DMS114 treated with DMSO at 0.1 percent for 48 hours (cell line): Measurements from ENCODE around the gene NMRK2.
"Not testable (repeated sequence)": the region's sequence is repeated elsewhere in the genome, so short reads cannot be mapped to it uniquely, and the experiment has no call there.

ENCODE experiments used
- DNase-seq: peaks from one replicate; lab custom pipeline; 2025; ENCODE audit not compliant: unreplicated experiment; lab: John Stamatoyannopoulos, UW

The NMRK2 gene, protein sequence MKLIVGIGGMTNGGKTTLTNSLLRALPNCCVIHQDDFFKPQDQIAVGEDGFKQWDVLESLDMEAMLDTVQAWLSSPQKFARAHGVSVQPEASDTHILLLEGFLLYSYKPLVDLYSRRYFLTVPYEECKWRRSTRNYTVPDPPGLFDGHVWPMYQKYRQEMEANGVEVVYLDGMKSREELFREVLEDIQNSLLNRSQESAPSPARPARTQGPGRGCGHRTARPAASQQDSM

DNA sequence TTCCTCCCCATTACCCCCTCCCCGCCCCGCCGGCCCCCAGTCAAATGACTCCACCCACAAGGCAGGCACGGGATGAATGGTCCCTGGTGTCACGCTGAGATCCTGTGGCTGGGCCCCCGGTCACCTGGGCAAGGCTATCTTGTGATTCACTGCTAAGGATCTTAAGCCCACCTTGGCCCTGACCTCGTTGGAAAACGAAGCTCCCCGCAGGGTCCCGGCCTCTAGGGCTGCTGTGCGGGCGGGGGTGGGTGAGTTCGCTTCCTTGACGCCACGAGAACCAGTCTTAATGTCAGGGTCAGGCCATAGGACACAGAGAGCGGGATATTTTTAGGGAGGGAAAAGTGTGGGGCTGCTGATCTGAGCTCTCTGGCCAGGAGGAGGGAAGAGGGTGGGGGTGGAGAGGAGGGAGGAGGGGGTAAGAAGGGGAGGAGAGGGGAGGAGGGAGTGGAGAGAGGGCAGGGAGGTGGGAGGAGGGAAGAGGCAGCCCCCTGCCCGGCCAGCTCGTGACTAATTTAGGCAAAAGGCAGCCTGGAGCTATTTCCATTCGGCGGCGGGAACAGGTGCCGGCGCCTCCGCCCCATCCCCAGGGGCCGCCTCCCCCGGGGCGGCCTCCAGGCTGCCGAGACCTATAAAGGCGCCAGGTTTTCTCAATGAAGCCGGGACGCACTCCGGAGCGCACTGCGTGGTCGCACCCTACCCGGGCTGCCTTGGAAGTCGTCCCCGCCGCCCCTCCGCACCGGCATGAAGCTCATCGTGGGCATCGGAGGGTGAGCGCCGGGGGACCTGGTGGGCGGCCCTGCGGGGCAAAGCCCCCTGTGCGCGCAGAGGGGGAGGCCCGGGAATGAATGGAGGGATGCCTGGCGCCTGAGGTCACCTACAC, at the start of gene NMRK2:
Gene NMRK2, plus strand, starts transcription at position 139 of the 880 bp plus-strand sequence. Its CDS starts 603 bp downstream, at position 742.
- no peak for DNase-seq

DNA sequence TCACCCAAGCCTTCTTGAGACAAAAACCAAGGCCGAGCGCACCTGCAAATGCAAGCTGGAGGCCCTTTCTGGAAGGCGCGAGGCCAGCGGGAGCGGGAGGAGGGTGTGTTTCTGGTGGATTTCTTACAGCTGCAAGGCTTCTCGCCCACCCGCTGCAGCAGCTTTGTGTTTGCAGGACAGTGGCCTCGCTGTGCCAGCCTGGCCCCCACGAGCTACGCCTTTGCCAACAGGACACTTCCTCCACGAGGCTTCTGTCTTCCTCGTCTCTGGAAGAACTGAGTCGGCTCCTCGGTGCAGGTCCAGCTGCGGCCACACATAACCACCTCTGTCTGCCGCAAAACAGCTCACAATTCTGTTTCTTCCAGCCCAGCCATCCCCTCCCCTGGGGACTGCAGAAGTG, 42.3 kb upstream of the NMRK2 start:
- no peak for DNase-seq

DNA sequence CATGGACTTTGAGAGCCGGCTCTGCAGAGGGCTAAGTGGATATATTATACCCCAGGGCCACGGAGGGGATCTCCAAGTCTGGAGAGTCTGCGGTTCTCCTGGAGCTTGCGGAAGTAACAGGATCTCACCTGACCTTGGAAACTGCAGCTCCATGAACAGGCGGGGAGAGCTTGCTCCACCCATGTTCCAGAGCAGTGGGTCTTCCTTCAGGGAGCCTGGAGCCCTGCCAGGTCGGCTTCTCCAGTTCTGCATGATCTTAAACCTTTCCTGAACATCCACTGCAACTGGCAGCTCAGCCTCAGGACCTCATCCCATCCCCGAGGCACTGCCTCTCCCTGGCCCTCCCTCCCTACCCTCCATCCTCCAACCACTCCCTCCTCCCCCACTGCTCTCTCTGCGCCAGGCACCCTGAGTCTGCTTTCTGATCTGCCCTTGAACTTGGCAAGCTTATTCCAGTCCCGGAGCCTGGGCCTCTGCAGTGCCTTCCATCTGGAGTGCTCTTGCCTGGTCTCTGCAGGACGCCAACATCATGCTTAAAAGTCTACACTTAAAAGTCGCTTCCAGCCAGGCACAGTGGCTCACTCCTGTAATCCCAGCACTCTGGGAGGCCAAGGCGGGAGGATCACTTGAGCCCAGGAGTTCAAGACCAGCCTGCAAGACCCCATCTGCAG, 39.2 kb upstream of the NMRK2 start:
- no peak for DNase-seq

DNA sequence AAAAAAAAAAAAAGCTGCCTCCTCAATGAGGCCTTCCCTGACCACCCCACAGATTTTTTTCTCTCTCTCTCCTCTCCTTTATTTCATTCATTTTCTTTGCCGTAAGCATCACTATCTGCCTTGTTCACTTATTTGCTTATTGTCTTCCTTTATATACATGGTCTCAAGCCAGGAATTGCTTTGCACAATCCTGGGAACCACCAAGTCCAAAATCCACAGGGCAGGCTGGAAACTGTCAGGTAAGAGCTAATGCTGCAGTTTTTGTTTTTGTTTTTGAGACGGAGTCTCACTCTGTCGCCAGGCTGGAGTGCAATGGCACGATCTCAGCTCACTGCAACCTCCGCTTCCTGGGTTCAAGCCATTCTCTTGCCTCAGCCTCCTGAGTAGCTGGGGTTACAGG, 37.9 kb upstream of the NMRK2 start:
- not testable (repeated sequence) for DNase-seq

DNA sequence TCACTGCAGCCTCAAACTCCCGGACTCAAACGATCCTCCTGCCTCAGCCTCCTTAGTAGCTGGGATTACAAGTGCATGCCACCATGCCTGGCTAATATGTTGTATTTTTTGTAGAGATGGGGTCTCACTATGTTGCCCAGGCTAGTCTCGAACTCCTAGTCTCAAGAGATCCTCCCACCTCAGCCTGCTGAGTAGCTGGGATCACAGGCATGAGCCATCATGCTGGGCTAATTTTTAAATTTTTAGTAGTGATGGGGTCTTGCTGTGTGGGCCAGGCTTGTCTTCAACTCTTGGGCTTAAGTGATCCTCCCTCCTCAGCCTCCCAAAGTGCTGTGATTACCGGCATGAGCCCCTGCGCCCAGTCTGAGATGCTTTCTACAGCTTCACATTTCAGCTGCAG, 37.1 kb upstream of the NMRK2 start:
- DNase-seq = no peak

DNA sequence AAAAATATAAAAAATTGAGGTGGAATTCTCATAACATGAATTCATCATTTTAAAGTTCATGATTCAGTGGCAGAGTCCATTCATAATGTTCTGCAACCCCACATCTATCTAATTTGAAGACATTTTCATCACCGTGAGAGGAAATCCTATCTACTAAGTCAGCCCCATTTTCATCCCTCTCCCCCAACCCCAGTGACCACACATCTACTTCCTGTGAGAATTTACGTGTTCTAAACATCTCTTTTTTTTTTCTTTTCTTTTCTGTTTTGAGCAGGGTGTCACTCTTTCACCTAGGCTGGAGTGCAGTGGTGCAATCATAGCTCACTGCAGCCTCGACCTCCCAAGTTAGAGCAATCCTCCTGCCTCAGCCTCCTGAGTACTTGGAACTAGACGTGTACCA, 34.9 kb upstream of the NMRK2 start:
- DNase-seq = no peak

DNA sequence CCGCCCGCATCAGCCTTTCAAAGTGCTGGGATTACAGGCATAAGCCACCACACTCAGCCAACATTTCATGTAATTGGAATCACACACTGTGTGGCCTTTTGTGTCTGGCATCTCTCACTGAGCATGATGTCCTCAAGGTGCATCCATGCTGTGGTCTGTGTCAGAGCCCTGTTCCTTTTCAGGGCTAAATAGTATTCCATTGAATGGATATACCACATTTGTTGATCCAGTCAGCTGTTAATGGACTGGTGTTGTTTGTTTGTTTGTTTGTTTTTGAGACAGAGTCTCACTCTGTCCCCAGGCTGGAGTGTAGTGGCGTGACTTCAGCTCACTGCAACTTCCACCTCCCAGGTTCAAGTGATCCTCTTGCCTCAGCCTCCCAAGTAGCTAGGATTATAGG, 34.4 kb upstream of the NMRK2 start:
- no peak for DNase-seq

DNA sequence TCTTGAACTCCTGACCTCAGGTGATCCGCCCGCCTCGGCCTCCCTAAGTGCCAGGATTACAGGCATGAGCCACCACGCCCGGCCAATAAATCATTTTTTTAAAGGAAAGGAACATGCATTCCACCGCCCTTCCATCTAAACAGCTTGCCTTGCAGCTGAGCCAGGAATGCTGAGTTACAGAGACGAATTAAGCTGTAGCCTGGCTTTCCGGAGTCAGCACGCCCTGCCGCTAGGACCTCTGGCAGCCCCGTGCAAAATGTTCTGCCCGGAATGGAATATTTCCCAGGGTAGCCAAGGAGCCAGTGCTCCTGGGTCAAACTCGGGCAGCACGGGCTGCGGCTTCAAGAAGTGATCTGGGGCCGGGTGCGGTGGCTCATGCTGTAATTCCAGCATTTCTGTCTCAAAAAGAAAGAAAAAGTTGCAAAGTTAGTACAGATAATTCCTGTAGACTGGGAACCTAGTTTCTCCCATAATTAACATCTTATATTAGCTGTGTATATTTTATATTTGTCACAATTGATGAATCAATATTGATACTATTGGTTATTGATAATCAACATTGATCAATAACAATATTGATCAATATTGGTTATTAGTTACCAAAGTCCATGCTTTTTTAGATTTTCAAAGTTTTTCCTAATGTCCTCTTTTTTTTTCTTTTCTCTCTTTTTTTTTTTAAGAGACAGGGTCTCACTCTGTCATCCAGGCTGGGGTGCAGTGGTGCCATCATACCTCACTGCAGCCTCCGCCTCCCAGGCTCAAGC, 33.2 kb upstream of the NMRK2 start:
- DNase-seq = no peak

DNA sequence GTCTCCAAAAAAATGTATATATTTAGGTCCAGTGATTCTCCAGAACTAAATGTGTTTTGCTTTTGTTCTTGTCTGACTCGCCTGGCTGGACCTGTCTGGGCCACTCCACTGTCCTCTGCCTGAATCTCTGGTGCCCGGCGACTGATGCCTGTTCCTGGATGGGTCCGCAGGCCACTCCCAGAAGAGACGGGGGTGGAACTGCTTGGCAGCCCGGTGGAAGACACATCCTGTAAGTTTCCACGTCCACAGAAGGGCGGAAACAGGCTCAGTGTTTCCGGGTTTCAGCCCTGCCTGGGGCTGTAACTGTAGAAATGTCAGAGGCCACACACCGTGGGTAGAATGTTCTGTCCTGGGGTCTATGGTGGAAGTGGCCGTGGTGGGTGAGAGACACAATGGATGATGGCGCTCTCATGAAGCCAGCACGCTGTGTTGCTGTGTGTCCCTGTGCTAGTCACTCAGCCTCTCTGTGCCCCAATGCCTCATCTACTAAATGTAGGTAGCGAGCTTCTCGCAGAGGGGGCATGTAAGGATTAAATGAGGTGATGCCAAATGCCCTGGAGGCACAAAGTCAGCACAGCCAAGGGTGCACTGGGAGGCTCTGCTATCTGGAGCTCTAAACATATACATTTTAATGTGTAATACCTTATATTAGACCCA, 30.4 kb upstream of the NMRK2 start:
- no peak for DNase-seq

DNA sequence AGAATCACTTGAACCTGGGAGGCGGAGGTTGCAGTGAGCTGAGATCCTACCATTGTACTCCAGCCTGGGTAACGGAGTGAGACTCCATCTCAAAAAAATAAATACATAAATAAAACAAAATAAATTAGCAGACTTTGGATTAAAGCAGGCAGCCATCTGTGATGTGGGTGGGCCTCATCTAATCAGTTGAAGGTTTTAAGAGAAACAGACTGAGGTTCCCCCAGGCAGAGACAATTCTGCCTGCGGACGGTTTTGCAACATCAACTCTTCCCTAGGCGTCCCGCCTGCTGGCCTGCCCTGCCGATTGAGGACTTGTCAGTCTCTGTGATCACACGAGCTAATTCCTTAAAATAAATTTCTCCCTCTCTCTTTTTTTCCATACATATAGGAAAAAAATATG, 28.6 kb upstream of the NMRK2 start:
- no peak for DNase-seq

DNA sequence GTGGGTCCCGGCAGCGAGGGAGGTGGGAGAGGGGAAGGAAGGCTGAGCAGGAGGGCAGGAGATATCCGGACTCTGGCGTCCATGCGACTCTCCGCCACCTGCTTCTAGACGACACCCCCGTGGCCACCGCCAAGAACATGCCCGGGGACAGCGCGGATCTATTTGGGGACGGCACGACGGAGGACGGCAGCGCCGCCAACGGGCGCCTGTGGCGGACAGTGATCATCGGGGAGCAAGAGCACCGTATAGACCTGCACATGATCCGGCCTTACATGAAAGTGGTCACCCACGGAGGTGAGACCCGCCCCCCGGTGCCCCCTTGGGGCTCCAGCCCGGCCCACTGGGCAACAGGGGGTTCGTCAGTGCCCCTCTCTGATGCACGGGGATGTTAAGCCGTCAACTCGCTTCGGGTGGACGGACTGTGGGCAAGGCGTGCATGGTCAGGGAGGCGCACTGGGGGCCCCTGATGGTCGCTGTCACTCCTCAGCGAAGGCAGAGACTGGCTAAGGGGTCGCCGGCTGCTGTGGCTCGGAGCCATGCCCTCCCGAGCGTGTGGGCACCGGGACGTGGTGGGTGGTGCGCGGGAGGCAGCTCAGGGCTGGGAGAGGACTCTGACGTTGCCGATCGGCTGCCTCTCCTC, 25.1 kb upstream of the NMRK2 start:
- no peak for DNase-seq

DNA sequence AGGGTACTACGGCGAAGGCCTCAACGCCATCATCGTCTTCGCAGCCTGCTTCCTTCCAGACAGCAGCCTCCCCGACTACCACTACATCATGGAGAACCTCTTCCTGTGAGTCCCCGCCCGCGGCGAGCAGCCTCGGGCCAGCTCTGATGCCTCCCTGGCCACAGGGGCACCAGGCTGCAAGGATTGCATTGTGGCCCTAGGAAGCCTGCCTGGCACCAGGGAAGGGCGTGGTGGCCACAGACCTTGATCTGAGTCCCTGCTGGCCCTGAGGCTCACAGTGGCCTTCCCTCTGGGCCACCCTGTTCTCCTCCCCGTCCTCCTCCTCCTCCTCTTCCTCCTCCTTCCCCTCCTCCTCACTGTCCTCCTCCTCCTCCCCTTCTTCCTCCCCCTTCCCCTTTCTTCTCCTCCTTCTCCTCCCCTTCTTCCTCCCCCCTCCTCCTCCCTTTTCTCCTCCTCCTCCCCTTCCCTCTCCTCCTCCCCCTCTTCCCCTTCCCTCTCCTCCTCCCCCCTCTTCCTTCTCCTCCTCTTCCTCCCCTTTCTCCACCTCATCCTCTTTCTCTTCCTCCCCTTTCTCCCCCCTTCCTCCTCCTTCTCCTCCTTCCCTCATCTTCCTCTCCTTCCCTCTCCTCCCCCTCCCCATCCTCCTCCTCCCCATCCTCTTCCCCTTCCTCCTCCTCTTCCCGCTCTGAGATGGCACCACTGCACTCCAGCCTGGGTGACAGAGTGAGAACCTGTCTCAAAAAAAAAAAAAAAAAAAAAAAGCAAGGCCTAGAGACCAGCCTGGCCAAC, 24.4 kb upstream of the NMRK2 start:
- DNase-seq = no peak

DNA sequence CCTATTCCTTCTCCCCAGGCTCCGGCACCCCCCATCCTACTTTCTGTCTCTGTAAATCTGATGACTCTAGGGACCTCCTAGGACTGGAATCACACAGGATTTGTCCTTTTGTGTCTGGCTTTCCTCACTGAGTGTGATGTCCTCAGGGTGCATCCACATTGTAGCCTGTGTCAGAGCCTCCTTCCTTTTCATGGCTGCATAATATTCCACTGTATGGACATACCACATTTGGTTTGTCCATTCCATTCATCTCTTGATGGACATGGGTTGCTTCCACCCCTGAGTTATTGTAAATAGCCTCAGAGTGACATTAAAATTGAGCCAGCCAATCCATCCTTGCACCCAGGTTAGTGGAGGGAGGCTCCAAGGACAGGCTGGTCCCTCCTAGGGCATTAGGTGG, 22.8 kb upstream of the NMRK2 start:
- no peak for DNase-seq

DNA sequence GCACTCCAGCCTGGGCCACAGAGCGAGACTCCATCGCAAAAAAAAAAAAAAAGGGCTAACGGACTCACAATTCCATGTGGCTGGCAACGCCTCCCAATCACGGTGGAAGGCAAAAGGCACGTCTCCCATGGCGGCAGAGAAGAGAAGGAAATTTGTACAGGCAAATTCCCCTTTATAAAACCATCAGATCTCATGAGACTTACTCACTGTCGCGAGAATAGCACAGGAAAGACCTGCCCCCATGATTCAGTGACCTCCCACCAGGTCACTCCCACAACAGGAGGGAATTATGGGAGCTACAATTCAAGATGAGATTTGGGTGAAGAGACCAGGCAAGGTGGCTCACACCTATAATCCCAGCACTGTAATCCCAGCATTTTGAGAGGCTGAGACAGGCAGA, 18.7 kb upstream of the NMRK2 start:
- no peak for DNase-seq

DNA sequence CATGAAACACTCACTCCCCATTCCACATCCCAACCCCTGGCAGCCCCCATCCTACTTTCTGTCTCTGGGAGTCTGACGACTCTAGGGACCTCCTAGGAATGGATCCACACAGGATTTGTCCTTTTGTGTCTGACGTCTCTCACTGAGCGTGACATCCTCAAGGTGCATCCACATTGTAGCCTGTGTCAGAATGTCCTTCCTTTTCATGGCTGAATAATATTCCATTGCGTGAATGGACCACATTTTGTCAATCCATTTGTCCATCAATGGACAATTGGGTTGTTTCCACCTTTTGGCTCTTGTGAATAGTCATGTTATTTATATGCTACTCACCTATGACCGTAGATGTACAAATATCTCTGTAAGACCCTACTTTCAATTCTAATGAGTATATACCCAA, 16.8 kb upstream of the NMRK2 start:
- DNase-seq = no peak

DNA sequence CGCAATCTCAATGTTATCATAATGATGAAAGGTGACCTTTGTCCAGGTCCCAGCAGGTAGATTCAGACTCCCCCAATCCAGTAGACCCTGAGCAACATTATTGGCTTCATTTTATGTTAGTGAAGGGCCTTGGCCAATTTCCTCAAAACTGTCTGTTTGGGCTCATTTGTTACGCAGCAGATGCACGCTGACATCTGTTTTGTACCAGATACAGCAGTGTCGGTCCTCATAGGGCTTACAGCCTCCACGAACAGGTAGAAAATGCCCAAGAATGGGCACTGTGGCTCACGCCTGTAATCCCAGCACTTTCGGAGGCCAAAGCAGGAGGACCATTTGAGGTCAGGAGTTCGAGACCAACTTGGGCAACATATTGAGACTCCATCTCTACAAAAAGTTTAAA, 13.1 kb upstream of the NMRK2 start:
- DNase-seq = no peak

DNA sequence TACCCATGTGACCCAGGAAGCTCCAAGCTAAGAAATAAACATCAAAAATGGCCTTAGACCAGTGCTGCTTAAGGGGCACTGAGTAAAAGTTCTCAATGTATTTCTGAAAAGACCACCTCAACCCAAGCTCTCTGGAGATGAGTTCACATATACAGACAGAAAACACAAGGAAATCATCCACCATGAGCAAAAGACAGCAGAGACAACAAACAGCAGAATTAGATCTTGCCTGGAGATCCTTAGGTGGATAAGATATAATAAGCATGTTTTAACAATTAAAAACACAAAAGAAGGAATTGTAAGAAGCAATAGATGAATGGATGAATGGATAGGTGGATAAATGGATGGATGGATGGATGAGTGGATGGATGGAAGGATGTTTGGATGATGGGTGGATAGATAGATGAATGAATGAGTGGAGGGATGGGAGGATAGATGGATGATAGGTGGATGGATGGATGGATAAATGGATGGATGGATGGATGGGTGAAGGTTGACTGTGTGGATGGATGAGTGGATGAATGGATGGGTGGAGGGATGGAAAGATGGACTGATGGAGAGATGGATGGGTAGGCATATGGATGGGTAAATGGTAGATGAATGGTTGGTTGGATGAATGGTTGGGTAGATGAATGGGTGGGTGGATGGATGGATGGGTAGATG, 9.6 kb upstream of the NMRK2 start:
- DNase-seq = no peak

DNA sequence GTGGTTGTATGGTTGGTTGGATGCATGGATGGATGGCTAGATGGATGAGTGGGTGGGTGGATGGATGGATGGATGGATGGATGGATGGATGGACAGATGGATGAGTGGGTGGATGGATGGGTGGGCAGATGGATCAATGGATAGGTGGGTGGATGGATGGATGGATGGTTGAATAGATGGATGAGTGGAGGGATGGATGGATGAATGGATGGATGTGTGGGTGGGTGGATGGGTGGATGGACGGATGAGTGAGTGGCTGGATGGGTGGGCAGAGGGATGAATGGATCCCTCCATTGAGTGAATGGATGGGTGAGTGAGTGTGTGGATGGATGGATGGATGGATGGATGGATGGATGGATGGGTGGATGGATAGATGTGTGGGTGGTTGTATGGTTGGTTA, 9.0 kb upstream of the NMRK2 start:
- DNase-seq = no peak

DNA sequence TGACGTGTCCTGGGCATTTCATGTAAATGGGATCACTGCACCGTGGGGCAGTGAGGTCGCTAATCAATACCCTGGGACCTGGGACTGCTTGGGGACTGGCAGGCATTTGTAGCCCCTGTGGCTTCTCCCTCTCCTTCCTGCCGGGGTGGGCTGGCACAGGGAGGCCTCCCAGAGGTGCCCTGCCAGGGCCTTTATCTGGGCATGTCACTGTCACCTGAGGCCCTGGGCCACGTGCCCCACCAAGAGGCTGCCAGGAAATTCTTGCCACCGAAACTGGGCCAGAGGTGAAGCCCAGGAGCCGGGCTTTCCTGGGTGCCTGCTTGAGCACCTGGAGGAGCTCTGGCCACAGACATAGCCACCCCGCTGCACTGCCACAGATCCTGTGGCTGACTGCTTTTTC, 1.8 kb upstream of the NMRK2 start:
- DNase-seq = no peak
